Measurements from ENCODE around the gene PCDHGC5.

- TF ChIP-seq POLR2A (IDR thresholded peaks at IDR 0.05) (no peak), CTCF (IDR thresholded peaks at IDR 0.05) (no peak)
Observed at GRCh38 chr5:141515141-141515540, 26.3 kb downstream of the PCDHGC5 start.

Measured in lower leg skin (tissue), 3 donors.